Heart left ventricle (tissue), 16 donors: Measurements from ENCODE around the gene PKP3. TPM values are rescaled to one million over a fixed set of nuclear protein-coding genes. Genes with fewer than 3 reads are reported as not detected.

Experiments used
- ATAC-seq, 4 donors: fragments of 200-7000 bp; cut with Tn5 transposase; one replicate each; pipeline ENCODE4 v1.9.1; 2020 to 2022; ENCODE audit warnings: moderate library complexity in 4 of 4, mild to moderate bottlenecking in 3 of 4, moderate number of reproducible peaks in 1 of 4
- DNase-seq, 5 donors: peaks; one replicate each; pipeline ENCODE4 v3.0.0-alpha.2; 2020
- H3K27ac ChIP-seq, 12 donors: fragments of 200-600 bp; sonication (generic) in 4 of 12; one replicate each; pipeline versions ENCODE4 v1.5.0 to v1.8.0; 2016 to 2022; ENCODE audit warnings: mild to moderate bottlenecking in 2 of 12
- H3K27me3 ChIP-seq, 9 donors: fragments of 200-600 bp; sonication (generic) in 2 of 9; one replicate each; pipeline versions ENCODE4 v1.5.1 to v1.8.0; 2016 to 2022; ENCODE audit warnings: mild to moderate bottlenecking in 3 of 9
- H3K36me3 ChIP-seq, 9 donors: fragments of 200-600 bp; sonication (generic) in 2 of 9; one replicate each; pipeline versions ENCODE4 v1.5.0 to v1.8.0; 2018 to 2022; ENCODE audit warnings: mild to moderate bottlenecking in 2 of 9
- H3K4me1 ChIP-seq, 12 donors: fragments of 200-600 bp; sonication (generic) in 4 of 12; one replicate each; pipeline versions ENCODE4 v1.5.0 to v1.8.0; 2016 to 2022; ENCODE audit warnings: mild to moderate bottlenecking in 3 of 12
- H3K4me3 ChIP-seq, 12 donors: fragments of 200-600 bp; sonication (generic) in 4 of 12; one replicate each; pipeline versions ENCODE4 v1.5.0 to v1.8.0; 2017 to 2022; ENCODE audit warnings: mild to moderate bottlenecking in 9 of 12, moderate library complexity in 4 of 12
- H3K9me3 ChIP-seq, 12 donors: fragments of 200-600 bp; sonication (generic) in 4 of 12; one replicate each; pipeline versions ENCODE4 v1.5.0 to v1.8.0; 2016 to 2022; ENCODE audit warnings: mild to moderate bottlenecking in 1 of 12
- POLR2A ChIP-seq, 2 donors: fragments of 450-650 bp; IDR thresholded peaks; one replicate each; pipeline ENCODE4 v1.6.1; 2017; ENCODE audit warnings: antibody characterized with exemption in 2 of 2, mild to moderate bottlenecking in 2 of 2, moderate library complexity in 2 of 2
- WGBS, 4 donors: extraction: QIAGEN DNeasy Blood & Tissue Kit in 2 of 4; methylation state at CpG; one replicate each; pipeline versions ENCODE4 v1.1.5 to v1.1.7; 2013 to 2018; 5-methylcytosine and 5-hydroxymethylcytosine counted together
- intact Hi-C, 10 donors: fragments of 100-400 bp; cut with DNase I; formaldehyde crosslinking; loops; one replicate each; pipeline versions ENCODE4 v1.11.1 to v1.14.2; 2022
- polyA plus RNA-seq, 2 donors: library from polyadenylated mRNA; stranded (reverse); fragments of 200-250 nt; gene quantifications; one replicate each; pipeline ENCODE4 v1.2.3, GENCODE V29; 2013
- total RNA-seq, 9 donors: library from RNA; depleted of rRNA in 2 of 9; stranded (reverse); fragments of >200 nt in 2 of 9; fragmentation: NEBNext Ultra II Directional in 3 of 9; extraction: Animal tissue kit (Norgen Biotek cat#: 25700) in 3 of 9; gene quantifications; one replicate each; pipeline versions ENCODE4 v1.1.0 to v1.2.4, GENCODE V29; 2016 to 2023
- TF ChIP-seq, protein P1 (sequence below), 12 donors: fragments of 200-600 bp; sonication (generic) in 4 of 12; IDR thresholded peaks; one replicate each; pipeline versions ENCODE4 v1.5.0 to v1.8.0; 2018 to 2022; ENCODE audit warnings: antibody characterized with exemption in 12 of 12, mild to moderate bottlenecking in 5 of 12
- donor health status: ischemic (EF 13 %, LVEDD 7.1; RV severe dilation, severe dysfunction).
- donor health status: healthy with polysubstance abuse.
- donor health status: DM: no; HTN: yes; CAD: no.
- donor health status: DM: no; HTN: no; CAD: no.
- donor health status: ischemic (EF 25% LVEDD 6.9; RV normal size, moderate dysfunction).
- donor health status: ischemic (EF 25% LVEDD 5.7; RV mildly dilated, moderate dysfunction).
- donor health status: healthy.
- donor health status: DM: yes; HTN: yes; CAD: no.
- donor health status: ischemic (EF 35%, LVEDD 5.7; RV mildly dilated, moderate dysfunction).
- donor health status: nonischemic (EF 11% LVEDD 7.7; RV severe dilation, severe dysfunction).
- donor health status: DM: yes; HTN: yes; CAD: no.
- donor health status: PGD.
- donor health status: ischemic (EF 29% LVEDD 5.4; RV normal size, mild dysfunction).
- donor health status: nonischemic (EF 23%, LVEDD 6.1; RV moderate dilation, normal function).

The PKP3 gene
- total and polyA plus RNA-seq, 11 donors = 0.15 to 2.0 (median 0.61) TPM

DNA sequence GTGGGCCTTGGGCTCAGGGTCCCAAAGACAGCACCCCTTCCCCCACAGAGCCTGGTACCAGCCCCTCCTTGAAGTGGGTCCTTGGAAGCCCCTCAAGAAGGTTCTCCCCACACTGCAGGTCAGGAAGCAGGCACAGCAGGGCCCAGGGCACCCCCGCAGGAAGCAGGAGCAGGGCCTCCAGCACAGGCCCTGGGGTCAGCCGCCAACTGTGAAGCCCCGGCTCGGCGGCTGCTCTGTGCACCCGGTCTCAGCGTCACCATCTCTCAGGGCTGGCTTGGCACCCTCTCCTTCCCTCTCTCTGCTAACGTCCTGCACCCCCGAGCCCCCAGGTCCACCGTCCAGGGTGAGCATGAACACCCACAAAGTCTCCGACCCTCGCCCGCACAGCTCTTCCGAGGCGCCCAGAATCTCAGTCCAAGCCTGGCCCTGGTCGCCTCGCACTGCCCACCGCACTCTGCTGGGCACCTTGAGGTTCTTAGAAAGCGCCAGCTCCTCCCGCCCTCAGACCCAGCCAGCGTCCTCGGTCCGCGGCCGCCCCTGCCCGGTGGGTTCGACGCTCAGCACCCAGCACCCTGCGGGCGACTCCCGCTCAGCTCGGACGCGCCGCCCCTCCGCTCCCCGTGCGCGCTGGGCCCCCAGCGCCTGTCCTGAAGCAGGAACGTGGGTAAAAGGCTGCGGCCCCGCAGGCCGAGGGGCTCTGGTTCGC is 22.2 kb downstream of the PKP3 start:
- Histone ChIP-seq H3K27me3 (peaks cover 4 to 55% (median 30%) of the 10 kb centered on the region in 9 donors), H3K36me3 (no peaks in the 10 kb centered on the region), H3K27ac (peak overlapping the region; percentile 76 to 97 (median 92)), H3K4me1 (peaks cover 0 to 31% (median 13%) of the 10 kb centered on the region in 12 donors), H3K9me3 (no peaks in the 10 kb centered on the region), H3K4me3 (peak overlapping the region; percentile 48 to 80 (median 64))
- ATAC-seq (peak in 1 of 4 donors; percentile 2), DNase-seq (peak in 2 of 5 donors; percentile 18 to 19)
- WGBS, 4 donors = 14 to 20% (median 17%) methylated on average over 38 to 45 of the region's 45 CpGs
- TF ChIP-seq POLR2A (IDR thresholded peaks at IDR 0.05) = peak in 1 of 2 donors; percentile 53
- TF ChIP-seq, protein P1, sequence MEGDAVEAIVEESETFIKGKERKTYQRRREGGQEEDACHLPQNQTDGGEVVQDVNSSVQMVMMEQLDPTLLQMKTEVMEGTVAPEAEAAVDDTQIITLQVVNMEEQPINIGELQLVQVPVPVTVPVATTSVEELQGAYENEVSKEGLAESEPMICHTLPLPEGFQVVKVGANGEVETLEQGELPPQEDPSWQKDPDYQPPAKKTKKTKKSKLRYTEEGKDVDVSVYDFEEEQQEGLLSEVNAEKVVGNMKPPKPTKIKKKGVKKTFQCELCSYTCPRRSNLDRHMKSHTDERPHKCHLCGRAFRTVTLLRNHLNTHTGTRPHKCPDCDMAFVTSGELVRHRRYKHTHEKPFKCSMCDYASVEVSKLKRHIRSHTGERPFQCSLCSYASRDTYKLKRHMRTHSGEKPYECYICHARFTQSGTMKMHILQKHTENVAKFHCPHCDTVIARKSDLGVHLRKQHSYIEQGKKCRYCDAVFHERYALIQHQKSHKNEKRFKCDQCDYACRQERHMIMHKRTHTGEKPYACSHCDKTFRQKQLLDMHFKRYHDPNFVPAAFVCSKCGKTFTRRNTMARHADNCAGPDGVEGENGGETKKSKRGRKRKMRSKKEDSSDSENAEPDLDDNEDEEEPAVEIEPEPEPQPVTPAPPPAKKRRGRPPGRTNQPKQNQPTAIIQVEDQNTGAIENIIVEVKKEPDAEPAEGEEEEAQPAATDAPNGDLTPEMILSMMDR (IDR thresholded peaks at IDR 0.05) = no peak
- intact Hi-C loops = loop anchor here in 1 of 10 donors (2.0 to 5.0 kb wide), 2 partner anchors 33 to 109 kb away; partner anchors contain the start of gene IFITM2

DNA sequence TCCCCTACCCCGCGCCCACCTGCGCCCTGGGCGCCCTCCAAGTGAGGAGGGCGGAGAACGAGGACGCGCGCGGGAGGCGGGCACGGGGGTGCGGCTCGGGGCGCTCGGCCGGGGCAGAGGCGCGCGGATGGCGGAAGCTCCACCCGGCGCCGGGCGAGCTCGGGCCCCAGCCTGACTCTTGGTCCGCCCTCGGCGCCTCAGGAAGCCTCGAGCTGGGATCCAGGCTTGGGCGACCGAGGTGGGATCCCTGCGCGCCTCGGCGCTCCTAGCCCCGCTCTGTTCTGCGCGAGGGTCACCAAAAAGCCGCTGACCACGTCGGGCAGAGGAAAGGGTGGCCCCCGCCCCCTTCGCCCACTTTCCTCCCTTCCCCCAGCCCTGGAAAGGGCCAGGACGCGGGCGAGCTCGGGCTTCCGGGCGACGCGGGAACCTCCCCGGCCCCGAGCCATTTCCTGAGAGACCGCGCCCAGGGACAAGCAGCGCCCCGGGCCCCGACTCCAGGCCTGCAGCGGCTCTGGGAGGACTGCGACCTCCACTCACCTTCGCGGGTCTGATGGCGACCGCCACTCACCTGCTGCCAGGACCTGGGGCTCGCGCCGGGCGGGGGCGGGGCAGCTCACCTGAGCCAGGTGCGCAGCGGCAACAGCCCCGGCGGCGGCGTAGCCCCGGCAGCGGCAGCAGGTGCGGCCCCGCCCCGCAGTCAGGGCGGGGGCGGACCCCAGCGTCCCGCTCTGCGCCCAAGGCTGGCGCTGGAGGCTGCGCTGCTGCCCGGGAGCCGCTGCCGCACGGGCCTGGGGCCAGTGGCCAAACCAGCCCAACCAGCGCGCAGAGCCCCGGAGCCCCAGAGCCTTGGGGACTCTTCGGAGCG is 23.0 kb downstream of the PKP3 start:
- H3K4me1 ChIP-seq = peaks cover 0 to 31% (median 13%) of the 10 kb centered on the region in 12 donors
- peak; percentile 60 to 83 (median 66) for DNase-seq
- H3K4me3 ChIP-seq = peak overlapping the region; percentile 48 to 80 (median 64)
- peak in 3 of 4 donors; percentile 65 to 67 (median 66) for ATAC-seq
- H3K36me3 ChIP-seq = no peaks in the 10 kb centered on the region
- 1% methylated on average over 22 to 97 of the region's 97 CpGs for WGBS, 4 donors
- peaks cover 4 to 60% (median 30%) of the 10 kb centered on the region in 9 donors for H3K27me3 ChIP-seq
- peak overlapping the region; percentile 76 to 97 (median 92) for H3K27ac ChIP-seq
- intact Hi-C loops = loop anchor here in 1 of 10 donors (2.0 to 5.0 kb wide), 2 partner anchors 32 to 110 kb away; partner anchors contain the start of gene IFITM2
- no peaks in the 10 kb centered on the region for H3K9me3 ChIP-seq
- peak in 1 of 2 donors; percentile 29 for TF ChIP-seq POLR2A (IDR thresholded peaks at IDR 0.05)
- TF ChIP-seq, protein P1 (IDR thresholded peaks at IDR 0.05) = no peak

DNA sequence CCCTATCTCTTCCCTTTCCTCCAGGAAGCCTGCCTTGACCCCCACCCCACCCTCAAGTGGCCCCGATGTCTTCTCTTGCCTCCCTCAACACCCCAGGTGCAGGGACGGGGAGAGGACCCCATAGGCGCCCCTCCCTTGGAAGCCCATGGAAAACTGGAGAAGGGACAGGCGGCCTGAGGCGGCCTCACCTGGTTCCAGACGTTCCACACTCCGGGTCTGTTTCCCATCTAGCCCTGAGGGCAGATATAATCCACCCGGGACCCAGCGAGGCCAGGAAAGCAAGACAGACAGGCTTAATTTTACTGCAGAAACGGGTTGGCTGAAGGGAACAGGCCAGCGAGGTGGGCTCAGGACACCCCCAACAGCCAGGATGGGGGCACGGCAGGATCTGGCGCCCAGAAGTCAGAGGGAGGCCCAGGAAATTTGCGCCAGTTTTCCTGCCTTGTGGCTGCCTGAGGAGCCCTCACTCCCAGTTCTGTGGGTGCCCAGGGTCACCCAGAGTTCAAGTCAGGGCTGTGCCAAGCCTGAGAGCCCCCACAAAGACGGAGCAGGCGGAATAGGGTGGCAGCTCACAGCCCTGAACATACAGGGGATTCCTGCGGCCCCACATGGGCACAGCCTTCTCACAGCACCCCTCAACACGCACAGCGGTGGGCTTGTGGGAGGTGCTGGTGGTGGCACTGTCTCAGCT is 23.8 kb downstream of the PKP3 start:
- no peak for TF ChIP-seq POLR2A (IDR thresholded peaks at IDR 0.05)
- TF ChIP-seq, protein P1 (IDR thresholded peaks at IDR 0.05) = no peak
- H3K9me3 ChIP-seq = no peaks in the 10 kb centered on the region
- H3K27ac ChIP-seq = peak overlapping the region in 10 of 12 donors; percentile 76 to 97 (median 92)
- H3K4me1 ChIP-seq = peaks cover 0 to 31% (median 13%) of the 10 kb centered on the region in 12 donors
- intact Hi-C loops = loop anchor here in 1 of 10 donors (2.0 to 5.0 kb wide), 2 partner anchors 31 to 110 kb away; partner anchors contain the start of gene IFITM2
- ATAC-seq (no peak), DNase-seq (peak in 2 of 5 donors; percentile 22 to 26)
- peak overlapping the region; percentile 48 to 80 (median 64) for H3K4me3 ChIP-seq
- H3K27me3 ChIP-seq = peaks cover 4 to 67% (median 30%) of the 10 kb centered on the region in 9 donors
- 50 to 61% (median 58%) methylated on average over 14 to 19 of the region's 19 CpGs for WGBS, 4 donors
- H3K36me3 ChIP-seq = no peaks in the 10 kb centered on the region
